Epithelial cell of esophagus (primary cell): ENCODE data around the gene TNFAIP8L1.

Experiments
- DNase-seq: peaks from one replicate; pipeline ENCODE4 v3.0.0; 2010; ENCODE audit warnings: low read depth
- H3K4me3 ChIP-seq: 2 replicates; pipeline ENCODE4 v1.5.1; 2011; ENCODE audit warnings: mild to moderate bottlenecking, low read length, control low read depth
- CTCF ChIP-seq: IDR thresholded peaks from 2 replicates; pipeline ENCODE4 v1.5.1; 2011; ENCODE audit warnings: low read depth, mild to moderate bottlenecking, low read length, control low read depth, inconsistent platforms; ENCODE audit not compliant: insufficient read depth; ENCODE audit errors: missing control alignments

Gene TNFAIP8L1

GRCh38 chr19:4682417-4683200 lies 43.3 kb downstream of the TNFAIP8L1 start:
- H3K4me3 ChIP-seq = no peak overlapping the region
- TF ChIP-seq CTCF = no peak
- no peak for DNase-seq

- H3K4me3 ChIP-seq = no peak overlapping the region
- no peak for DNase-seq
- TF ChIP-seq CTCF = no peak
Measured at GRCh38 chr19:4684312-4685095, 45.2 kb downstream of the TNFAIP8L1 start.

GRCh38 chr19:4686700-4687099 lies 47.4 kb downstream of the TNFAIP8L1 start:
- no peak overlapping the region for H3K4me3 ChIP-seq
- TF ChIP-seq CTCF = no peak
- DNase-seq = no peak

- no peak for TF ChIP-seq CTCF
- DNase-seq = no peak
Measured at GRCh38 chr19:4687396-4687795, 48.1 kb downstream of the TNFAIP8L1 start.

GRCh38 chr19:4688587-4688986 lies 49.3 kb downstream of the TNFAIP8L1 start:
- no peak for DNase-seq
- no peak overlapping the region for H3K4me3 ChIP-seq
- no peak for TF ChIP-seq CTCF

More at GRCh38 chr19:4687396-4687795, 48.1 kb downstream of the TNFAIP8L1 start:
- no peak overlapping the region for H3K4me3 ChIP-seq

- no peak for TF ChIP-seq CTCF
- no peak for DNase-seq
- no peak overlapping the region for H3K4me3 ChIP-seq
Measured at GRCh38 chr19:4689403-4689802, 50.1 kb downstream of the TNFAIP8L1 start.
